Right hindlimb (tissue), 1 donor: ENCODE data around the gene GRB2.

Experiments used
- DNase-seq: peaks from one replicate; pipeline ENCODE4 v3.0.0-alpha.2; 2018

Gene GRB2

GRCh38 chr17:75412455-75413317, 7.2 kb upstream of the GRB2 start:
- DNase-seq = peak; percentile 62

- no peak for DNase-seq
Measured at GRCh38 chr17:75411328-75412067, 6.0 kb upstream of the GRB2 start.

DNA sequence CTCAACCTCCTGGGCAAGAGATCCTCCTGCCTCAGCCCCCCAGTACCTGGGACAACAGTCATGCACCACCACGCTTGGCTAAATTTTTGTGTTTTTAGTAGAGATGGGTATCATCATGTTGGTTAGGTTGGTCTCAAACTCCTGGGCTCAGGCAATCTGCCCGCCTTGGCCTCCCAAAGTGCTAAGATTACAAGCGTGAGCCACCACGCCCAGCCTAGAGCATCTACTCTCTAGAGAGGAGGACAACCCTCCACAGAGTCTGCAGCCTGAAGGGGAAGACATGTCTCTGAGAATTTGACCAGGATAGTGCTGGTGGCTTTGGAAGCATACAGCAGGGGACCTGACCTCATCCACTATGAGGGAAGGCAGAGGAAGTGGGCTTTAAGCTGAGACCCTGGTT, 4.7 kb upstream of the GRB2 start:
- no peak for DNase-seq

GRCh38 chr17:75407655-75408352, 2.3 kb upstream of the GRB2 start:
- DNase-seq = no peak

DNA sequence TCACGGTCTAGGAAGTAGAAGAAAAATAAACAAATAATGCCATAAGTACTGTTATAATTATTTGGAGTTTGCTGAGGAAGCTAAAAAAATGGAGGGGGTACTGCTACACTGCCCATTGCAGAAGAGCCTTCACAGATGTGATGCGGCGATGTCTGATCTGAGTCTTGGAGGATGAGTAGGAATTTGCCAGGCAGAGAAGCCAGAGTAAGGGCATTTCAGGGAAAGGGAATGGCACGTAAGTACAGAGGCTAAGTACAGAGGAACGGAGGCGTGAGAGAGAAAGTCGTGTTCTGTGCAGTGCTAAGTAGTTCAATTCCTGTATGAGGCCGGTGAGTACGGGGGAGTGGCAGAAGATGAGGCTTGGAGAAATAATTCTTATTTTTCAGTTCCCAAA, 741 bp upstream of the GRB2 start:
- DNase-seq = no peak

- DNase-seq = peak; percentile 45
Measured at GRCh38 chr17:75404731-75405364, 630 bp downstream of the GRB2 start.

DNA sequence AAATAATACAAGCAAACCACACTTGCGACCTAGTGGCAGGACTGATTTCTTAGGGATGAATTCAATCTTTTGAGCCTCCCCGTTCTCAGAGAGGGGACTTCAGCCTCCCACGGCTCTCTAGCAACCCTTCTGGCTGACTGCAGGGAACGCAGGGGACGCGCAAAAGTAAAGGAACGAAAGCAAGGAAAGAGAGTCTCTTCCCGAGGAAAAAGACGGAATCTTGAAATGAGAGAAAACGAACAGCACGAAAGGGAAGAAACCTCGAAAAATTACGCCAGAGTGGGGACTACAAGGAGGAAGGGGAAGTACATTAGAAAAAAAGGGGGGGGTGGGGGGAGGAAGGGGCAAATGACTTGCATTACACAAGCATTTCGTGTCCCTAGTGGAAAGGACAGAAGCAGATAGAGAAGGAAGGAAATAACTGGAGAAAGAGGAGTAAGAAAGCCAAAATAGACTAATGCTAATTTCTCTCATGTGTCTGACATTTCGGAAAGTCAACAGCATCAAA, 1.2 kb downstream of the GRB2 start:
- DNase-seq = peak; percentile 79

DNA sequence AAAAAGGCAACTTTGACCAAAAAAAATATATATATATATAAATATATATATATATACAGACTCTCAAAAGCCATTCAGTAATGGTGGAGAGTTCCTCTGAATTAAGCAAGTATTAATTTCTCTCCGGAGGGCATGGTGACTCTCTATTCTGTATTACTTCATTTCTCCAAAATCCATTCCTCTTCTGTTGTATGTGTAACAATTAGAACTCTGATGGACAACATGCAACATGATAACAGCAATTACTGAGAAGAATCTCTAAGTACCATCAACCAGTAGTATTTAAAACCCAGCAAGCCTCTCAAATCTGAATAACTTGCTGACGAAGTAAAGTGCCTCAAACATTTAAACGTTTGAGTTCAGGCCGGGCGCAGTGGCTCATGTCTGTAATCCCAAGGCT, 2.3 kb downstream of the GRB2 start:
- DNase-seq = no peak

GRCh38 chr17:75402026-75402425, 3.5 kb downstream of the GRB2 start:
- DNase-seq = no peak

DNA sequence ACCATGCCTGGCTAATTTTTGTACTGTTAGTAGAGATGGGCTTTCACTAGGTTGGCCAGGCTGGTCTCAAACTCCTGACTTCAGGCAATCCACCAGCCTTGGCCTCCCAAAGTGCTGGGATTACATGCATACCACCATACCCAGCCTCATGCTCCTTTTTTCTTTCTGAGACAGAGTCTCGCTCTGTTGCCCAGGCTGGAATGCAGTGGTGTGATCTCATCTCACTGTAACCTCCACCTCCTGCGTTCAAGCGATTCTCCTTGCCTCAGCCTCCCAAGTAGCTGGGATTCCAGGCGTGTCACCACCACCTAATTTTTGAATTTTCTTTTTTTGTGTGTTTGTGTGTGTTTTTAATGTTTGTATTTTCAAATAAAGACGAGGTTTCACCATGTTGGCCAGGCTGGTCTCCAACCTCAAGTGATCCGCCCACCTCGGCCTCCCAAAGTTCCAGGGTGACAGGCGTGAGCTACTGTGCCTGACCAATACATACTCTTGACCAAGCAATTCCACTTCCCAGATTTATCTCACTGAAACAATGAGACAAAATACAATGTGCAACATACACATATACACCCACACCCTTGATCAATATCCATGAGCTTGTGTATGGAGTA, 5.0 kb downstream of the GRB2 start:
- no peak for DNase-seq

DNA sequence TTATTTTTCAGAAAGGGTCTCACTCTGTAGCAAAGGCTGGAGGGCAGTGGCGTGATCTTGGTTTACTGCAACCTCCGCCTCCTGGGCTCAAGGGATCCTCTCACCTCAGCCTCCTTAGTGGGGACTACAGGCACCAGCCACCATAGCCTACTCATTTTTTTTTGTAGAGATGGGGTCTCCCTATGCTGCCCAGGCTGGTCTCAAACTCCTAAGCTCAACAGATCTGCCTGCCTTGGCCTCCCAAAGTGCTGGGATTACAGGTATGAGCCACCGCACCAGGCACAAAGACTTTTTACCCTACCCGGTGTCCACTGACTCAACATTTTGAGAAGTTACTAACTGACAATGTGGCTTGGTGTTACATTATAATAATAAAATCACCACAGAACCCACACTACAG, 7.2 kb downstream of the GRB2 start:
- DNase-seq = no peak

DNA sequence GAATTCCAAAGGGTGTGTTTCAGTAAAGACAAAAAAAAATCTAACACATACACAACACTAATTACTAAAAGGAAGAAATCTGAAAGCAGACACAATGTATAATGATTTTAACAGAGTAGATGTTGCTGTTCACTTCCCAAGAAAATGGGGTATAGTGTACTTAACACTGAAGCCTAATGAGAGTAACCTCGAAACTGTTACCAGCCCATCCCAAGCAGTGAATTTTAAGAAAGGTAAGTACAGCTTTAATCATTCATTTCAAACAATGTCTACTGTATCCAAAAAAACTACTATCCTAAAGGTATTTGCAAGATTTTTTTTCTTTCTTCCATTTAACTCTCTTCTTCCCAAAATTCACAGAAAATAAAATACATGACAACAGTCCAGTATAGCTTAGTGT, 8.3 kb downstream of the GRB2 start:
- no peak for DNase-seq

DNA sequence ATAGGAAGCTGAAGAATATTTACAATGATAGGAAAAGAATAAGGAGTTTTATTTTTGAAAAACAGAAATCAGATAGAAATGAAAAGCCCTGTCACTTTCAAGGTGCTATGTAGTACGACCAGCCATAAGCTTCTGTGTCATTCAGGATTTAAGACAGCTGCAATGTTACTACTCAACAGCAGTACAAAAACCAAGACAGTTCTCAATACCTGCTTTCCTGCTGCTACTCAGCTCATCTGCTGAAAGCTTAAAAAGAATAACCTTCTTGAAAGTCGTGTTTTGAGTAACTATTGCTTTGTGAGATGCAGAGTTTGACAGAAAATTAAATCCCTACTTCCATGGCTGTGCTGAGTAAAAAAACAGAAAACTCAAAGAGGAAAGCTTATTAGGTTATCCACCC, 8.7 kb downstream of the GRB2 start:
- no peak for DNase-seq

DNA sequence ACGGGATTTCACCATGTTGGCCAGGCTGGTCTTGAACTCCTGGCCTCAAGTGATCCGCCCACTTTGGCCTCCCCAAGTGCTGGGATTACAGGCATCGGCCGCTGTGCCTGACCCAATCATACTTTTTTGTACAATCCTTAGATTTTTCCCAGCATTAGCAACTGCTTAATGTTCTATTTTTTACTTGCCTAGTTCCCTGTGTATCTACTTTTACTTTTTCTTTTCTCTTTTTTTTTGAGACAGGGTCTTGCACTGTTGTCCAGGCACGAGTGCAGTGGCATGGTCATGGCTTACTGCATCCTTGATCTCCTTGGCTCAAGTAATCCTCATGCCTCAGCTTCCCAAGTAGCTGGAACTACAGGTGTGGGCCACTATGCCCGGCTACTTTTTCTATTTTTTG, 9.5 kb downstream of the GRB2 start:
- DNase-seq = no peak

GRCh38 chr17:75394332-75394918, 11.1 kb downstream of the GRB2 start:
- DNase-seq = no peak

- DNase-seq = peak; percentile 100
Measured at GRCh38 chr17:75393523-75394331, 11.8 kb downstream of the GRB2 start.

DNA sequence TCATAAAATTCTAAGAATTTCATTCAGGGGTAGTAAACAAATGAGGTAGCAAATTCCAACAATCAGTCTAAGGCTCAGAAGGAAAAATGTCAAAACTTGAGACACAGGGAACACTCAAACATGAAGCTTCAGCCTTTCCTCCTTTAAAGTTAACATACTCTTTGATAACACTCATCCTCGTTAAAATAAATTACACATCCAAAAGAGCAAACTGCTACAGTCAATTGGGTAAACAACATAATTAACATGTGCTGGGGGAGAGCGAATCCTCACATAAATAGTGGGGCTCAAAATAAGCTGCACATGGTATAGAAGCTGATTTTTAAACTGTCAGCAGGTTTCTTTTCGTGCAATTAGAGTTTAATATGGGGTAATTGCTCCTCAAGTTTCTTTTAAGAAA, 12.9 kb downstream of the GRB2 start:
- no peak for DNase-seq

GRCh38 chr17:75390982-75391381, 14.5 kb downstream of the GRB2 start:
- no peak for DNase-seq

- DNase-seq = no peak
Measured at GRCh38 chr17:75388476-75389030, 16.9 kb downstream of the GRB2 start.

DNA sequence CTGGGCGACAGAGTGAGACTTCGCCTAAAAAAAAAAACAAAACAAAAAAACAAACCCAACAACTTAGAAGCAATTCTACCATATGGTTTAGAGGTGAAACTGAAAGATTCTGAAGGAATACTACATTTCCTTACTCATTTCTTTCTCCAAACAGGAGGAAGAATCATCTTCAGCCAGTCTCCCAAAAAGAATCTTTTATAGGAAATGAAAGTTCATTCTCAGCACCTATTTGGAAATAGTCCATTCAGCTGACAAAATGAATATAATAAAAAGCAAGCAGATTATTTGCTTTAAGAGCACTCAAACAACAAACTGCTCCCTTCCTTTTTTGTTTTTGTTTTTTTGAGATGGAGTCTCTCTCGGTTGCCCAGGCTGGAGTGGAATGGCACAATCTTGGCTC, 17.7 kb downstream of the GRB2 start:
- no peak for DNase-seq

DNA sequence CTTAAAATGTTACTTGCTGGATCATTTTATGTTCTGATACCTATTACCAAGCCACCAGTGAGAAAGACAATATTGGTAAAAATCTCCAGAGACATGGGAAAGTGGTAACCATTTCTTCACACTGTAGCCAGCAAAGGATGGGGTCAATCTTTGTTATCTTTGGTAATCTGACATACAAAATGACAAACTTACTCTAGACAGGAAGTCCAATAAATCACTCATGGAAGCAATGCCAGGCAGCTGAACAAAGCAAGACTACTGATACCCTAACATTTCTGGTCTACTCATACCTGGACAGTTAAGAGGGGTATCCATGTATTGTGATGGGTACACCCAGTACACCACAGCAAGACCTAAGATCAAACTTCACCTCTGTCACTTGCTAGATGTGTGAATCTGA, 19.0 kb downstream of the GRB2 start:
- DNase-seq = no peak
